Left lung (tissue), 10 donors: ENCODE measurements around the gene CADM1. TPM values are rescaled to one million over a fixed set of nuclear protein-coding genes. Genes with fewer than 3 reads are reported as not detected.

Source experiments
- ATAC-seq: fragments of 200-7000 bp; cut with Tn5 transposase; one replicate; pipeline ENCODE4 v1.9.1; 2020; ENCODE audit warnings: moderate library complexity
- DNase-seq, 4 donors: peaks; one replicate each; pipeline ENCODE4 v3.0.0-alpha.2; 2013 to 2020
- H3K27ac ChIP-seq, 2 donors: fragments of 200-600 bp; sonication (generic) in 1 of 2; one replicate each; pipeline versions ENCODE4 v1.5.0 to v1.8.0; 2020 to 2021
- H3K27me3 ChIP-seq, 2 donors: fragments of 200-600 bp; sonication (generic) in 1 of 2; one replicate each; pipeline versions ENCODE4 v1.5.0 to v1.8.0; 2020 to 2021
- H3K36me3 ChIP-seq, 2 donors: fragments of 200-600 bp; sonication (generic) in 1 of 2; one replicate each; pipeline versions ENCODE4 v1.5.0 to v1.8.0; 2020 to 2021
- H3K4me1 ChIP-seq, 2 donors: fragments of 200-600 bp; one replicate each; pipeline ENCODE4 v1.8.0; 2021
- H3K4me3 ChIP-seq, 2 donors: fragments of 200-600 bp; sonication (generic) in 1 of 2; one replicate each; pipeline versions ENCODE4 v1.5.0 to v1.8.0; 2020 to 2021; ENCODE audit warnings: mild to moderate bottlenecking in 1 of 2
- H3K9me3 ChIP-seq, 2 donors: fragments of 200-600 bp; sonication (generic) in 1 of 2; one replicate each; pipeline versions ENCODE4 v1.5.0 to v1.8.0; 2020 to 2021
- intact Hi-C, 2 donors: fragments of 100-400 bp; cut with DNase I; formaldehyde crosslinking; loops; one replicate each; pipeline versions ENCODE4 v1.11.2 to v1.14.2; 2022
- polyA plus RNA-seq, 6 donors: library from polyadenylated mRNA; unstranded; fragments of 120-200 nt; gene quantifications; one replicate each; pipeline ENCODE4 v1.2.1, GENCODE V29; 2013; ENCODE audit not compliant: insufficient read length in 6 of 6
- total RNA-seq, 2 donors: library from RNA; stranded (reverse); fragmentation: NEBNext Ultra II Directional; extraction: Animal tissue kit (Norgen Biotek cat#: 25700); gene quantifications; one replicate each; pipeline ENCODE4 v1.2.1, GENCODE V29; 2021
- TF ChIP-seq, protein P1 (sequence below), 2 donors: fragments of 200-600 bp; sonication (generic) in 1 of 2; IDR thresholded peaks; one replicate each; pipeline versions ENCODE4 v1.5.0 to v1.8.0; 2021; ENCODE audit warnings: antibody characterized with exemption in 2 of 2
- donor health status: DM: no; HTN: yes; CAD: no.
- donor health status: DM: no; HTN: no; CAD: no.

CADM1 gene
- total and polyA plus RNA-seq, 8 donors, result 105 to 307 (median 156) TPM

DNA sequence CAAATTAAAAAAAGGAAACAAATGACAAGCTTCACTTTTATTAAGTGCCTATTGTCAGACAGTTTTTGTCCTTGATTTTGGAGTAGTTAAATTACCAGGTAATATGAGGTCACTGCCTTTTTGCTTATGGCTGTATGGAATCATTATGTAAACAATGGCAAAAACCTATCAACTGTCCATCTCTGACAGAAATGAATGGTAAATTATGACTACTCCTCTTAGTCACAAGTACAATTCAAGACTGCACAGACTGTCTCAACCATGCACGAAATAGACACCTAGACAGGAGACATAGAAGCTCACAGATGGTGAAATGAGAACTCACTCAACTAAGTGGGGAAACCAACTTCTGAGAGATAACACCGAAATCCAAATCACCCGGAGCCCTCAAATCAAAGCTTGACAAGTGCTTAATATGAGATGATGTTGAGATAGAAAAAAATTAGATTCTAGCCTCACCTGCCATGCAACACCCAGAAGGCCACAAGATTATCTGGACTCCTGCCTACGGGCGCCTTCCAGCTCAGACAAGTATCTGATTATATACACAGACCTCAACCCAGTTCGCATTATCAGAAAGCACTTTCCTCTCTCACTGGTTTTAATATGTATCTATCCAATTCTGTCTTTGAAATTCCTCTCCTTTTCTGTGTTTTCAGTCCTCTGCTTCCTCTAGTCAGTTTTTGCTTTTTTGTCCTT, 199.3 kb downstream of the CADM1 start:
- Histone ChIP-seq H3K9me3 (no peaks in the 10 kb centered on the region), H3K4me3 (no peak overlapping the region), H3K27ac (no peak overlapping the region), H3K27me3 (no peaks in the 10 kb centered on the region), H3K4me1 (no peaks in the 10 kb centered on the region), H3K36me3 (no peaks in the 10 kb centered on the region)
- TF ChIP-seq, protein P1, sequence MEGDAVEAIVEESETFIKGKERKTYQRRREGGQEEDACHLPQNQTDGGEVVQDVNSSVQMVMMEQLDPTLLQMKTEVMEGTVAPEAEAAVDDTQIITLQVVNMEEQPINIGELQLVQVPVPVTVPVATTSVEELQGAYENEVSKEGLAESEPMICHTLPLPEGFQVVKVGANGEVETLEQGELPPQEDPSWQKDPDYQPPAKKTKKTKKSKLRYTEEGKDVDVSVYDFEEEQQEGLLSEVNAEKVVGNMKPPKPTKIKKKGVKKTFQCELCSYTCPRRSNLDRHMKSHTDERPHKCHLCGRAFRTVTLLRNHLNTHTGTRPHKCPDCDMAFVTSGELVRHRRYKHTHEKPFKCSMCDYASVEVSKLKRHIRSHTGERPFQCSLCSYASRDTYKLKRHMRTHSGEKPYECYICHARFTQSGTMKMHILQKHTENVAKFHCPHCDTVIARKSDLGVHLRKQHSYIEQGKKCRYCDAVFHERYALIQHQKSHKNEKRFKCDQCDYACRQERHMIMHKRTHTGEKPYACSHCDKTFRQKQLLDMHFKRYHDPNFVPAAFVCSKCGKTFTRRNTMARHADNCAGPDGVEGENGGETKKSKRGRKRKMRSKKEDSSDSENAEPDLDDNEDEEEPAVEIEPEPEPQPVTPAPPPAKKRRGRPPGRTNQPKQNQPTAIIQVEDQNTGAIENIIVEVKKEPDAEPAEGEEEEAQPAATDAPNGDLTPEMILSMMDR (IDR thresholded peaks at IDR 0.05), result no peak
- intact Hi-C loops, result no loop called here
- DNase-seq (no peak), ATAC-seq (no peak)

DNA sequence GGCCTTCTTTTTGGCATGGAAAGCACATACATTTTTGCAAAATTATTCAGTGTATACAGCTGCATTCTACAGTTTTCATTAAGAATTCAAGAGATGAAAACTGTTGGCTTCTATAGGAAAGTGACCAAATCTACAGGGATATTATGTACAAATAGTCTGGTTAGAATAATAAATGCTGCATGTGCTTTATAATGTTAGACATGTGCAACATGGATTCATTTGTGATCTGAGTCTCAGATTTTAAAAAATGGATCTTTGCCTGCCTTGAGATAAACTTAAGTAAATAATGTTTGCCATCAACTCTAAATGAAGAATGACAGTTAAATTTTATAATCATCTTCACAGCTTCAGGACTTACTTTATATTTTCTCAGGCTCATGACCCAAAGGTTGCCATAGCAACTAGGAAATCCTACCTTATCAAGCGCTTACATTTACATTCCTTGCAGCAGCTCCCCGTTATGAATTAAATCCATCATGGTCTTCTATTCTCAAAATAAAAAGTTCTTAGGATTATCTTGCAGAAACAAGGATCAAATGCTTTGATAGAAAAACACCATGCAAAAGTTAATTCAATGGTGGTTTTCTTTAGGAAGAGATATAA, 200.2 kb downstream of the CADM1 start:
- intact Hi-C loops, result no loop called here
- H3K36me3 ChIP-seq, result no peaks in the 10 kb centered on the region
- TF ChIP-seq, protein P1 (IDR thresholded peaks at IDR 0.05), result no peak
- H3K27ac ChIP-seq, result no peak overlapping the region
- H3K27me3 ChIP-seq, result no peaks in the 10 kb centered on the region
- no peaks in the 10 kb centered on the region for H3K4me1 ChIP-seq
- no peaks in the 10 kb centered on the region for H3K9me3 ChIP-seq
- DNase-seq (no peak), ATAC-seq (no peak)
- H3K4me3 ChIP-seq, result no peak overlapping the region

DNA sequence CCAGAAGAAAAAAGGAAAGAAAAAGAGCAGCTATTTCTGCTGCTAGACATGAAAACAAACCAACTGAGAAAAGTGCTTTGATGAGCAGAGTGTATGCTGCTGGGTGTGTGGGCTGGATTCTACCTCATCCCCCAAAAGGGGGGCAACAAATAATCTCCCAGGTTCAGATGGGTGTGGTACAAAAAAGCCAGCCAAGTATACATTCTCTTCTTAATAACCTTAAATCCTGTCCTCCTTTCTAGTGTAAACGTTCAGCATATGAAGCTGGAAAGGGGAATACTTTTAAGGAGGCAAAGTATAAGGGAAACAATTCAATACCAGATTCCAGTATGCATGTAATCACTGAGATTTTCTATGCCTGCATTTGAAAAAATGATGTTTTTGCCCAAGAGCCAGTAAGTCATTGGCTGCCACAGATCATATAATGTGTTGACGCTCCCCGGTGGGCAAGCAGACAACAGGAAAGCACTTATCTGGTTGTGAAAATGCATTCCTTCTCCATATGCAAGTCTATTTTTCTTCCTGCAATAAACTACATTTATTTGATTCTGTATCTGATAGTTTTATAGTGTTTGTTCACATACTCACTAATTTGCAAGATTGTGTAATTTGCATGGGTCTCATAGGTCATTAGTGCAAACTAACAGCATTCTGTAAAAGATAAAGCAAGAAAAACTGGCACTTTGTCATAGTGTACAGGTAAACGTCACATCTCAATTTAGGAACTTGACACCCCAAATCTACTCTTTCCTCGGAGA, 201.1 kb downstream of the CADM1 start:
- no peak overlapping the region for H3K4me3 ChIP-seq

DNA sequence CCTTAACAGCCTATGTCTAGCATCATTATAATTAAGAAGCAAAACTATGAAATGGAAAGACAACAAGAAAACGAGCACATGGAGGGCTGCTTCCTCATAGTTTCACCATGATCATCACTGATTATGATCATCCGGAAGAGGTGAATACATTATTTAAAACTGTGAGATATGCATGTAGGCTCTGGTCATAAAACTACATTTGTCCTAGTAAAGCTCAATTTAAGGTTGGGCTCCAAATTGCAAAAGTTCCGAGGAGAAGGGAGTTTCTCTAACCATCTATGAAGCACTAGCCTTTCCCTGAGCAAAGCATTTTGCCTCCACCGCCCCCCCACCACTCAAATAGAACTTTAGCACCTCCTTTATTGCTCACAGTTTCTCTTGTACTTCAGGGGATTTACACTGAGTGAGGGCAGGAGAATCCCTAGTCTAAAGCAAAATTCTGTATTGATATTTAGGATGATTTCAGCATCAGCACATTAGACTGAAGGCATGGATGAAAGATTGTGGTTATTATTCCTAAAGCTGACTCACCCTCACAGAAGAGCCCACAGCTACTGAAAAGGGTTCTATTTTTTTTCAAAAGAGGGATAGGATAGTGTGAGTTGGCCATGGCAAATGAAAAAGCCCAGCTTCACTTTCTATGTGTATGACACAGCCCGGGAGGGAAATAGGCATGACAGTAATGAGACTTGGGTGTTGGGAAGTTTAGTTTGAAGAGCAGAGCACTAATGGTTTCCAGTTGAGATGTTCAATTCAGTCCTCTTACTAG, 203.4 kb downstream of the CADM1 start:
- Histone ChIP-seq H3K4me1 (no peaks in the 10 kb centered on the region), H3K4me3 (no peak overlapping the region), H3K9me3 (no peaks in the 10 kb centered on the region), H3K27me3 (no peaks in the 10 kb centered on the region), H3K36me3 (no peaks in the 10 kb centered on the region), H3K27ac (no peak overlapping the region)
- no peak for DNase-seq
- TF ChIP-seq, protein P1 (IDR thresholded peaks at IDR 0.05), result no peak
- intact Hi-C loops, result no loop called here
- ATAC-seq, result no peak

More for the DNA sequence above, 201.1 kb downstream of the CADM1 start:
- Histone ChIP-seq H3K27me3 (no peaks in the 10 kb centered on the region), H3K9me3 (no peaks in the 10 kb centered on the region), H3K4me1 (no peaks in the 10 kb centered on the region), H3K27ac (no peak overlapping the region), H3K36me3 (no peaks in the 10 kb centered on the region)
- ATAC-seq, result no peak
- no peak for DNase-seq
- intact Hi-C loops, result no loop called here
- TF ChIP-seq, protein P1 (IDR thresholded peaks at IDR 0.05), result no peak
